Keratinocyte (primary cell): ENCODE measurements around the gene FOXK1.

Experiments used
- EZH2 ChIP-seq: IDR thresholded peaks from one replicate; pipeline ENCODE4 v1.6.1; 2012; ENCODE audit warnings: inconsistent platforms, mild to moderate bottlenecking, low read length, moderate library complexity
- TF ChIP-seq, protein P1 (sequence below), 3 experiments: IDR thresholded peaks in 1 of 3; conservative IDR thresholded peaks in 1 of 3; optimal IDR thresholded peaks in 1 of 3; 2 replicates in 2 of 3; 3 replicates in 1 of 3; pipeline versions ENCODE3 to v1.5.1; 2011; ENCODE audit warnings: low read length in 3 of 3, mild to moderate bottlenecking in 3 of 3, moderate library complexity in 2 of 3, control low read depth in 1 of 3, inconsistent platforms in 1 of 3; ENCODE audit not compliant: insufficient read depth in 2 of 3; ENCODE audit errors: extremely low read depth in 1 of 3

DNA sequence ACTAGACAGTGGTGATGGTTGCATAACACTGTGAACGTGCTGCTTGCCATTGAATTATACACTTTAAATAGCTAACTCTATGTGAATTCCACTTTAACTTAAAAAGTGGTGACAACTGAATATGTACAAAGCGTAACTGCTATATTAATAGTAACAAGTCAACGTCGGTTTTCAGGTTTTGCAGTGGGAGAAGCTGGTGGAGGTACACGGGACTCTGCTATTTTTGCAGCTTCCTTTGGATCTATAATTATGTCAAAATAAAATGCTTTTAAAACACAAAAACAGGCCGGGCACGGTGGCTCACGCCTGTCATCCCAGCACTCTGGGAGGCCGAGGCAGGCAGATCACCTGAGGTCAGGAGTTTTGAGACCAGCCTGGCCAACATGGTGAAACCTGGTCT is 114.4 kb downstream of the FOXK1 start:
- TF ChIP-seq EZH2 = no peak
- TF ChIP-seq, protein P1, sequence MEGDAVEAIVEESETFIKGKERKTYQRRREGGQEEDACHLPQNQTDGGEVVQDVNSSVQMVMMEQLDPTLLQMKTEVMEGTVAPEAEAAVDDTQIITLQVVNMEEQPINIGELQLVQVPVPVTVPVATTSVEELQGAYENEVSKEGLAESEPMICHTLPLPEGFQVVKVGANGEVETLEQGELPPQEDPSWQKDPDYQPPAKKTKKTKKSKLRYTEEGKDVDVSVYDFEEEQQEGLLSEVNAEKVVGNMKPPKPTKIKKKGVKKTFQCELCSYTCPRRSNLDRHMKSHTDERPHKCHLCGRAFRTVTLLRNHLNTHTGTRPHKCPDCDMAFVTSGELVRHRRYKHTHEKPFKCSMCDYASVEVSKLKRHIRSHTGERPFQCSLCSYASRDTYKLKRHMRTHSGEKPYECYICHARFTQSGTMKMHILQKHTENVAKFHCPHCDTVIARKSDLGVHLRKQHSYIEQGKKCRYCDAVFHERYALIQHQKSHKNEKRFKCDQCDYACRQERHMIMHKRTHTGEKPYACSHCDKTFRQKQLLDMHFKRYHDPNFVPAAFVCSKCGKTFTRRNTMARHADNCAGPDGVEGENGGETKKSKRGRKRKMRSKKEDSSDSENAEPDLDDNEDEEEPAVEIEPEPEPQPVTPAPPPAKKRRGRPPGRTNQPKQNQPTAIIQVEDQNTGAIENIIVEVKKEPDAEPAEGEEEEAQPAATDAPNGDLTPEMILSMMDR (optimal IDR thresholded peaks at IDR 0.05 in 1 of 3, IDR thresholded peaks at IDR 0.05 in 1 of 3, conservative IDR thresholded peaks at IDR 0.05 in 1 of 3; ENCODE audit: extremely low read depth in 1 of 3, insufficient read depth in 2 of 3, low read length in 3 of 3) = no peak
